Caco-2 (cell line): Measurements from ENCODE around the gene ZBTB26. TPM values are rescaled to one million over a fixed set of nuclear protein-coding genes. Genes with fewer than 3 reads are reported as not detected.
A peak's percentile ranks its signal among the peaks of the same experiment; 100 is the strongest.

Source experiments
- BruUV-seq: library from RNA; stranded (reverse); fragments of 400-500 nt; replicated peaks from 2 replicates; lab custom pipeline; 2021; lab: Mats Ljungman, UMichigan
- CTCF ChIA-PET: fragments of 300-600 bp; sonication (Branson Sonifier 250); formaldehyde crosslinking; loops from one replicate; lab custom pipeline; 2022; ENCODE audit warnings: antibody characterized with exemption; lab: Charles Lee
- POLR2A ChIA-PET: fragments of 300-600 bp; sonication (Branson Sonifier 250); formaldehyde crosslinking; loops from one replicate; lab custom pipeline; 2022; ENCODE audit warnings: antibody characterized with exemption; lab: Charles Lee
- DNase-seq, 2 experiments: peaks; one replicate each; pipeline versions ENCODE4 v3.0.0 to v3.0.0-alpha.2; 2020 to 2022
- H3K27me3 ChIP-seq: replicated peaks from 2 replicates; pipeline ENCODE4 v1.6.0; 2011; ENCODE audit warnings: low read length; ENCODE audit not compliant: control insufficient read depth, insufficient read depth
- H3K36me3 ChIP-seq: 2 replicates; pipeline ENCODE4 v1.5.1; 2011; ENCODE audit warnings: low read length; ENCODE audit not compliant: control insufficient read depth, insufficient read depth
- H3K4me1 ChIP-seq: fragments of 250-450 bp; sonication (Bioruptor Pico); 2 replicates; pipeline ENCODE4 v1.5.1; 2020; ENCODE audit warnings: mild to moderate bottlenecking
- H3K4me3 ChIP-seq: 2 replicates; pipeline ENCODE4 v1.5.1; 2011; ENCODE audit warnings: low read depth, mild to moderate bottlenecking, control low read depth, low read length
- H3K9me3 ChIP-seq: fragments of 250-450 bp; sonication (Bioruptor Pico); 2 replicates; pipeline ENCODE4 v1.5.1; 2020; ENCODE audit warnings: mild to moderate bottlenecking, moderate library complexity
- H3K27ac Mint-ChIP-seq: one replicate; pipeline ENCODE4 v1.8.0; 2022; ENCODE audit warnings: mixed read lengths; ENCODE audit not compliant: unreplicated experiment
- H3K27me3 Mint-ChIP-seq: one replicate; pipeline ENCODE4 v1.8.0; 2022; ENCODE audit warnings: mixed read lengths; ENCODE audit not compliant: insufficient read depth, unreplicated experiment
- H3K36me3 Mint-ChIP-seq: one replicate; pipeline ENCODE4 v1.8.0; 2022; ENCODE audit warnings: mild to moderate bottlenecking, mixed read lengths; ENCODE audit not compliant: insufficient read depth, unreplicated experiment
- H3K4me1 Mint-ChIP-seq: one replicate; pipeline ENCODE4 v1.8.0; 2022; ENCODE audit warnings: low read depth, mixed read lengths; ENCODE audit not compliant: unreplicated experiment
- H3K4me3 Mint-ChIP-seq: one replicate; pipeline ENCODE4 v1.8.0; 2022; ENCODE audit warnings: mild to moderate bottlenecking, moderate library complexity, mixed read lengths; ENCODE audit not compliant: unreplicated experiment
- H3K9me3 Mint-ChIP-seq: one replicate; pipeline ENCODE4 v1.8.0; 2022; ENCODE audit warnings: mixed read lengths; ENCODE audit not compliant: unreplicated experiment
- CTCF ChIP-seq, 2 experiments: fragments of 200-600 bp in 1 of 2; IDR thresholded peaks; 1 replicate in 1 of 2; 2 replicates in 1 of 2; pipeline versions ENCODE4 v1.5.1 to v1.8.0; 2011 to 2022; ENCODE audit warnings: antibody characterized with exemption in 1 of 2, control low read depth in 1 of 2, inconsistent platforms in 1 of 2, low read depth in 1 of 2, low read length in 1 of 2, mild to moderate bottlenecking in 1 of 2, moderate library complexity in 1 of 2; ENCODE audit not compliant: insufficient read depth in 1 of 2, severe bottlenecking in 1 of 2, unreplicated experiment in 1 of 2
- intact Hi-C: fragments of 100-400 bp; cut with micrococcal nuclease; formaldehyde crosslinking; loops from one replicate; pipeline ENCODE4 v1.10.0; 2022; ENCODE audit not compliant: unreplicated experiment
- total RNA-seq: library from RNA; stranded (reverse); gene quantifications from 2 replicates; pipeline ENCODE4 v1.2.3, GENCODE V29; 2022

Gene ZBTB26
- total RNA-seq, 1 experiment from 2014 or later: 8.7 TPM

- H3K36me3 Mint-ChIP-seq: peaks cover 42% of the 10 kb centered on the region
- H3K9me3 Mint-ChIP-seq: no peaks in the 10 kb centered on the region
- Histone ChIP-seq H3K4me1 (0 out of 2 replicates have a peak, but pooled peaks cover 6% of the 10 kb centered on the region), H3K27me3 (no peaks in the 10 kb centered on the region), H3K36me3 (no peaks in the 10 kb centered on the region), H3K4me3 (no peak overlapping the region), H3K9me3 (no peaks in the 10 kb centered on the region)
- no peak overlapping the region for H3K27ac Mint-ChIP-seq
- ChIA-PET POLR2A (no interaction called here), CTCF (interaction anchor here (1.0 kb wide), 1 partner anchor 24 kb away, joined by 3 read pairs; the partner anchor contains the start of gene ZBTB6)
- TF ChIP-seq CTCF (IDR thresholded peaks at IDR 0.05; ENCODE audit: insufficient read depth in 1 of 2, low read depth in 1 of 2, low read length in 1 of 2, severe bottlenecking in 1 of 2, unreplicated experiment in 1 of 2): no peak
- H3K4me1 Mint-ChIP-seq: peaks cover 19% of the 10 kb centered on the region
- no peak overlapping the region for H3K4me3 Mint-ChIP-seq
- no peak for DNase-seq
- H3K27me3 Mint-ChIP-seq: no peaks in the 10 kb centered on the region
- BruUV-seq: no TSS peak
- intact Hi-C loops: no loop called here
Measured at GRCh38 chr9:122936883-122937282, 5.6 kb upstream of the ZBTB26 start.

- peak; percentile 47 to 59 for DNase-seq
- Mint-ChIP-seq H3K27ac (no peak overlapping the region), H3K4me3 (no peak overlapping the region), H3K36me3 (peaks cover 38% of the 10 kb centered on the region), H3K9me3 (no peaks in the 10 kb centered on the region), H3K27me3 (no peaks in the 10 kb centered on the region), H3K4me1 (peaks cover 15% of the 10 kb centered on the region)
- no peaks in the 10 kb centered on the region for H3K27me3 ChIP-seq
- H3K4me3 ChIP-seq: no peak overlapping the region
- H3K4me1 ChIP-seq: 0 out of 2 replicates have a peak, but pooled peaks cover 5% of the 10 kb centered on the region
- H3K36me3 ChIP-seq: no peaks in the 10 kb centered on the region
- H3K9me3 ChIP-seq: no peaks in the 10 kb centered on the region
- no TSS peak for BruUV-seq
- TF ChIP-seq CTCF (IDR thresholded peaks at IDR 0.05; ENCODE audit: insufficient read depth in 1 of 2, low read depth in 1 of 2, low read length in 1 of 2, severe bottlenecking in 1 of 2, unreplicated experiment in 1 of 2): no peak
- CTCF ChIA-PET: interaction anchor here (1.0 kb wide), 1 partner anchor 23 kb away, joined by 3 read pairs; the partner anchor contains the start of gene ZBTB6
- POLR2A ChIA-PET: no interaction called here
- intact Hi-C loops: no loop called here
Measured at GRCh38 chr9:122936464-122936863, 5.2 kb upstream of the ZBTB26 start.

- Histone ChIP-seq H3K36me3 (no peaks in the 10 kb centered on the region), H3K27me3 (no peaks in the 10 kb centered on the region), H3K9me3 (no peaks in the 10 kb centered on the region), H3K4me1 (no peaks in the 10 kb centered on the region; the same call in 1 of the 2 replicates), H3K4me3 (peak overlapping the region; percentile 74)
- TF ChIP-seq CTCF (IDR thresholded peaks at IDR 0.05; ENCODE audit: insufficient read depth in 1 of 2, low read depth in 1 of 2, low read length in 1 of 2, severe bottlenecking in 1 of 2, unreplicated experiment in 1 of 2): no peak
- H3K36me3 Mint-ChIP-seq: no peaks in the 10 kb centered on the region
- no peak overlapping the region for H3K4me3 Mint-ChIP-seq
- H3K27me3 Mint-ChIP-seq: no peaks in the 10 kb centered on the region
- POLR2A ChIA-PET: interaction anchor here (1.4 to 3.1 kb wide), 4 partner anchors 10 to 27 kb away, joined by 3 to 36 read pairs (median 13); partner anchors contain the start of genes RABGAP1, RC3H2 and ZBTB6
- H3K27ac Mint-ChIP-seq: no peak overlapping the region
- intact Hi-C loops: loop anchor here (1.0 to 2.0 kb wide), 4 partner anchors 10 to 61 kb away; partner anchors contain the start of genes RC3H2 and ZBTB6
- BruUV-seq: no TSS peak
- H3K4me1 Mint-ChIP-seq: peaks cover 9% of the 10 kb centered on the region
- CTCF ChIA-PET: interaction anchor here (1.1 kb wide), 1 partner anchor 10 kb away, joined by 3 read pairs; the partner anchor contains the start of gene RABGAP1
- no peak for DNase-seq
- H3K9me3 Mint-ChIP-seq: no peaks in the 10 kb centered on the region
Measured at GRCh38 chr9:122930541-122931225, 629 bp downstream of the ZBTB26 start.
